NT2/D1 (cell line): ENCODE results near the gene VPS39.

ENCODE experiments used
- DNase-seq: peaks from one replicate; pipeline ENCODE4 v3.0.0-alpha.2; 2011; ENCODE audit warnings: low read depth, low spot score
- H3K27me3 ChIP-seq: 2 replicates; pipeline ENCODE4 v1.6.0; 2011; ENCODE audit warnings: mild to moderate bottlenecking; ENCODE audit not compliant: insufficient read length, insufficient read depth
- H3K36me3 ChIP-seq: 2 replicates; pipeline ENCODE4 v1.6.1; 2011; ENCODE audit warnings: mild to moderate bottlenecking, low read length, mixed read lengths; ENCODE audit not compliant: insufficient read depth, insufficient read length
- H3K4me1 ChIP-seq: 2 replicates; pipeline ENCODE4 v1.5.1; 2011; ENCODE audit not compliant: insufficient read depth, insufficient read length
- H3K4me3 ChIP-seq: 2 replicates; pipeline ENCODE4 v1.5.1; 2011; ENCODE audit warnings: low read depth; ENCODE audit not compliant: insufficient read length
- H3K9ac ChIP-seq: 2 replicates; pipeline ENCODE4 v1.6.0; 2011; ENCODE audit warnings: low read depth; ENCODE audit not compliant: insufficient read length
- H3K9me3 ChIP-seq: 2 replicates; pipeline ENCODE4 v1.5.1; 2011; ENCODE audit warnings: mild to moderate bottlenecking, low read length; ENCODE audit not compliant: insufficient read depth
- SUZ12 ChIP-seq: IDR thresholded peaks from 2 replicates; pipeline ENCODE4 v1.6.1; 2011; ENCODE audit not compliant: insufficient read length, insufficient read depth; ENCODE audit errors: extremely low read depth
- YY1 ChIP-seq: IDR thresholded peaks from 2 replicates; pipeline ENCODE4 v1.6.1; 2011; ENCODE audit not compliant: insufficient read length, insufficient read depth
- ZNF274 ChIP-seq: IDR thresholded peaks from 2 replicates; pipeline ENCODE4 v1.6.1; 2011; ENCODE audit warnings: mild to moderate bottlenecking, low read depth, low read length

VPS39 gene

DNA sequence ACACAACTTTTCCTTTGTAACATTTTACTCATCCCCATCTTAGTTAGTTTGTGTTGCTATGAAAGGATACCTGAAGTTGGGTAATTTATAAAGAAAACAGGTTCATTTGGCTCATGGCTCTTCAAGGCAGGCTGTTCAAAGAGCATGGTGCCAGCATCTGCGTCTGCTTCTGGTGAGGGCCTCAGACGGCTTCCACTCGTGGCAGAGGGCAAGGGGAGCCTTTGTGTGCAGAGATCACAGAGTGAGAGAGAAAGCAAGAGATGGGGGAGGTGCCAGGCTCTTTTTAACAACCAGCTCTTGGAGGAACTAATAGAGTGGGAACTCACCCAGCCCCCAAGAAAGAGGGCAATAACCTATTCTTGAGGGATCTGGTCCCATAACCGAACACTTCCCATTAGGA lies 74.7 kb downstream of the VPS39 start:
- DNase-seq = no peak
- Histone ChIP-seq H3K9me3 (peaks cover 3% of the 10 kb centered on the region; the same call in 1 of the 2 replicates), H3K4me1 (peaks cover 3% of the 10 kb centered on the region), H3K36me3 (no peaks in the 10 kb centered on the region), H3K9ac (no peak overlapping the region), H3K27me3 (no peaks in the 10 kb centered on the region), H3K4me3 (no peak overlapping the region)
- no peak for TF ChIP-seq YY1

DNA sequence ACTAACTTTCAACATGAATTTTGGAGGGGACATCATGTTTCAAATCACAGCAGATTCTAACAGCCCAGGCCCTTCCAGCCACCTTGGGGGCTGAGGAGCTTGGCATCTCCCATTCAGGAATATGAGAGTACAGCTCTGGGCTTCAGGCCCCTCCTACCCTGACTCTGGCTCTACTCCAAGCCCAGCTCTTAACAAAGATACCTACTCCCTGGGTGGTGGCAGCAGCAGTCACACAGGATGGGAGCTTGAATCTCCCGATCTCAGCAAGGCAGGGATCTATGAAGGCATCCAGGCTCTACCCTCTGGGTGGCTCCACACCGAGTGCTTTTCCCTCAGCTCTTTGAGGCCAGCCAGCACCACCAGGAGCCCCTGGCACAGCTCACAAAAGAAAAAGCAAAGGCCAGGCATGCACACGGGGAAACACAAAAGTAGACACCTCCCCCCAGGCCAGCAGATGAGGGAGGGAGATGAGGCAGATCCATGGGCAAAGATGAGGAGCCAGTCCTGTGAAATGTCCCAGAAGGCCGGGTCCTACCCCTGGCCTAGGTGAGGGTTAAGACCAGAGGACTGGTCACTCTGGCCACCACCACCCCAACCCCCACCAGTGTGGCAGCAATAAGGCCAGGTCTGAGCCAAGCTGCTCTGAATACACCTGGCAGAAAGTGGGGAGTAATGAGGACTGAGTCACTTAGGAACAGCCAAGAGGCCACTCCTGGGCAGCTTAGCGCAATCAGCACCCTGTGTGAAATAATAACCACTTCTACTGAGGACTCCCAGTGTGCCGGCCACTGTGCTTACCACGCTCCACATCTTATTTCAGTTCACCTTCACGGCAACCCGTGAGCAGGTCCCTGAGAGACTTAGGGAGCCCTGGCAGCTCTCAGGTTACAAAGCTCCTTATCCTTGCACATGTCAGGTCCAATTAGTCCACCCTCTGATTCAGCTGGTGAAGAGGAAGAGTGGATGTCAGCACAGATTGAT lies 76.0 kb downstream of the VPS39 start:
- Histone ChIP-seq H3K36me3 (no peaks in the 10 kb centered on the region), H3K9me3 (no peaks in the 10 kb centered on the region), H3K9ac (peak overlapping the region; percentile 18), H3K4me3 (no peak overlapping the region), H3K4me1 (peaks cover 3% of the 10 kb centered on the region), H3K27me3 (no peaks in the 10 kb centered on the region)
- DNase-seq = no peak
- no peak for TF ChIP-seq SUZ12
- no peak for TF ChIP-seq ZNF274
- TF ChIP-seq YY1 = no peak

DNA sequence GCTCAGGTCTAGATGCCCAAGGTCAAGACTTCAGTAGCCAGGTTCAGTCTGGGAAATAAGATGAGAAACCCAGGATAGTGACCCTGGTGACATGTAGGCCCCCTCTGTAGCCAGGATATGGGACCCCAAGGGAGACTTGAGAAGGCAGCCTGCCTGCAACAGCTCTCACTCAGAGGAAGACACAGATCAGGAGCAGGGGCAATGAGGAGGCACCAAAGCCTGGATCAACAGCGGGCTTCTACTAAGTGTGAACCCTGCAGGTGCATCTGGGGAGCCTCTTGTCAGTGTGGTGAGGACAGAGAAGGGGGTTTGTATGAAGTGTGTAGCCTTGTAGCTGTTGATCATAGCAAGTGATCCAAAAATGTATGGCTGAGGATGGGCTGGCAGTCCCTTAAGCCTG lies 77.1 kb downstream of the VPS39 start:
- Histone ChIP-seq H3K4me1 (peaks cover 3% of the 10 kb centered on the region), H3K9me3 (no peaks in the 10 kb centered on the region), H3K27me3 (no peaks in the 10 kb centered on the region), H3K9ac (no peak overlapping the region), H3K4me3 (no peak overlapping the region), H3K36me3 (no peaks in the 10 kb centered on the region)
- TF ChIP-seq SUZ12 = no peak
- no peak for TF ChIP-seq YY1
- no peak for TF ChIP-seq ZNF274
- no peak for DNase-seq

DNA sequence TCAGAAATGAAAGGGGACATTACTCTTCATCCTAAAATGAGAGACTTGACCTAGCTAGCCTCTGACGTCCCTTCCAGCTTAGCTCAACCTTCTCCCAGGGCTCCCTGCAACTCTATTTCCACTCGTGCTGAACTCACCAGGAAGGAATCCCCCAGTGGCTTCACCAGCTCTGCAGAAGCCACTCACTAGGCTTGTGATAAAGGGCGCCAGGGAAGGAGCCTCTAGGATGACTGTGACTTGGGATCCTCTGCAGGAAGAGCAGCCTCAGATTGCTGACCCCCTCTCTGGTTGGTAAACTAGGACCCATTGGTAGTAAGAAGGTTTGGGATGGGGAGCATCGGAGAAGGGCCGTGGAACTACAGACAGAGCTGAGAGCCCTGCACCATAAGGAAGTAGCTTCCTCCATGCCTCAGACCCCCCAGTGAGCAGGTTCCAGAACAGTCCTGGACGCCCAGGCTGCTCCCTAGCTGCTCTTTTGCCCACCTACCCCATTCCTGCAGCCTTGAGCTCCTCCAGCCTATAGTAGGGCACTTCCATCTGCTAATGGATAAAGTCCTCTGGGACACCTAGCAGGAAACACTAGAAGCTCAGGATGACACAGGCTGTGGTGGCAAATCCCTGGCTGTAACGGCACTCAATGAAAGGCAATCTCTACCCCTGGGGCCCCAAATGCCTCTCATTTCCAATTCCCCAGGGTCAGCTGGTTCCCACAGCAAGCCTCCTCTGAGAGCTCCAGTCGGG lies 77.7 kb downstream of the VPS39 start:
- Histone ChIP-seq H3K9ac (no peak overlapping the region), H3K9me3 (no peaks in the 10 kb centered on the region), H3K4me1 (peaks cover 3% of the 10 kb centered on the region), H3K27me3 (no peaks in the 10 kb centered on the region), H3K36me3 (no peaks in the 10 kb centered on the region), H3K4me3 (no peak overlapping the region)
- TF ChIP-seq ZNF274 = no peak
- no peak for TF ChIP-seq YY1
- TF ChIP-seq SUZ12 = no peak
- DNase-seq = no peak

DNA sequence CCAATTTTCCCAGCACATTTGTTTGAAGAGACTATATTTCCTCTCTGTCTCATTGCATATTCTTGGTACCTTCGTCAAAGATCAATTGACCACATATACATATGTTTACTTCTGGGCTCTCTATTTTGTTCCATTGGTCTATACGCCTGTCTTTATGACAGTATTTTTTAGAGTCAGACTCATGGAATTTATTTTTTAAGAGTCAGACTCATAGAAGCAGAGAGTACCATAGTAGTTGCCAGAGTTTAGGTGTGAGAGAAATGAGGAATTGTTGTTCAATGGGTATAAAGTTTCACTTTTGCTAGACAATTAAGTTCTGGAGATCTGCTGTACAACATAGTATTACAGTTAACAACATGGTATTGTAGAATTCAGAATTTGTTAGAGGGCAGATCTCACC lies 78.7 kb downstream of the VPS39 start:
- Histone ChIP-seq H3K4me3 (no peak overlapping the region), H3K9me3 (no peaks in the 10 kb centered on the region), H3K9ac (no peak overlapping the region), H3K36me3 (no peaks in the 10 kb centered on the region), H3K4me1 (peaks cover 3% of the 10 kb centered on the region), H3K27me3 (no peaks in the 10 kb centered on the region)
- TF ChIP-seq ZNF274 (no peak), YY1 (no peak), SUZ12 (no peak)
- DNase-seq = no peak

DNA sequence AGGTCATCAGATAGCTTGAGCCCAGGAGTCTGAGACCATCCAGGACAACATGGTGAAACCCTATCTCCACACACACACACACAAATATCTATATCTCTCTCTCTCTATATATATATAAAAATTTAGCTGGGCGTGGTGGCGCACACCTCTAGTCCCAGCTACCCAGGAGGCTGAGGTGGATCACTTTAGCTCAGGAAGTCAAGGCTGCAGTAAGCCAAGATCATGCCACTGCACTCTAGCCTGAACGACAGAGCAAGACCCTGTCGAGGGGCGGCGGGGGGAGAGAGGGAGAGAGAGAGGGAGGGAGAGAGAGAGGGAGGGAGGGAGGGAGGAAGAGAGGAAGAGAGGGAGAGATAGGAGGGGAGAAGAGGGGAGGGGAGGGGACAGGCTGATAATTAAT lies 79.6 kb downstream of the VPS39 start:
- no peak overlapping the region for H3K4me3 ChIP-seq
- H3K36me3 ChIP-seq = no peaks in the 10 kb centered on the region
- no peaks in the 10 kb centered on the region for H3K27me3 ChIP-seq
- no peaks in the 10 kb centered on the region for H3K9me3 ChIP-seq
- DNase-seq = no peak
- H3K4me1 ChIP-seq = peaks cover 3% of the 10 kb centered on the region
- TF ChIP-seq YY1 = no peak
- H3K9ac ChIP-seq = no peak overlapping the region

DNA sequence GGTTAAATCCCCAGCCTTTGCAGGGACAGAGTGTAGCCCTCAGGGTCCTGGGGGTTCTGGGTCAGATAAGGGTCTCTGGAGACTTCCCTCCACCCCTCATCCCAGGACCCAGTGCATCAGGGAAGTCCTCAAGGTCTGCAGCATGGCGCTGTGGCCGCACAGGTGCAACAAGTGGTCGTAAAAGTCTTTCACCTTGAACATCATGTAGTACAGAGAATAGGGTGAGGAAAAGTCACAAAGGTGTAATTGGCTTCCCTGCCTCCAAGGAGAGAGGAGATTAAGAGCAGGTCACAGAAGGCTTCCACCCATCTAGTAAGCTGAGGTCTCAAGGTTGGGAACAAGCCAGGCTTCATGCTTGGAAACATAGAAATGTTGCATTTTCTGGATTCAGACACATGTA lies 84.6 kb downstream of the VPS39 start:
- TF ChIP-seq YY1 = no peak
- no peak for TF ChIP-seq ZNF274
- TF ChIP-seq SUZ12 = no peak
- Histone ChIP-seq H3K9me3 (no peaks in the 10 kb centered on the region), H3K4me1 (no peaks in the 10 kb centered on the region), H3K9ac (no peak overlapping the region), H3K4me3 (no peak overlapping the region), H3K36me3 (no peaks in the 10 kb centered on the region), H3K27me3 (no peaks in the 10 kb centered on the region)
- DNase-seq = no peak
